Heart left ventricle (tissue), 13 donors: Measurements from ENCODE around the gene THOC5.
"Not testable (repeated sequence)": the region's sequence is repeated elsewhere in the genome, so short reads cannot be mapped to it uniquely, and the experiment has no call there.

ENCODE experiments used
- POLR2A ChIP-seq, 2 donors: fragments of 450-650 bp; IDR thresholded peaks; one replicate each; pipeline ENCODE4 v1.6.1; 2017; ENCODE audit warnings: antibody characterized with exemption in 2 of 2, mild to moderate bottlenecking in 2 of 2, moderate library complexity in 2 of 2
- TF ChIP-seq, protein P1 (sequence below), 12 donors: fragments of 200-600 bp; sonication (generic) in 4 of 12; IDR thresholded peaks; one replicate each; pipeline versions ENCODE4 v1.5.0 to v1.8.0; 2018 to 2022; ENCODE audit warnings: antibody characterized with exemption in 12 of 12, mild to moderate bottlenecking in 5 of 12
- donor health status: ischemic (EF 13 %, LVEDD 7.1; RV severe dilation, severe dysfunction).
- donor health status: DM: no; HTN: yes; CAD: no.
- donor health status: DM: no; HTN: no; CAD: no.
- donor health status: ischemic (EF 25% LVEDD 6.9; RV normal size, moderate dysfunction).
- donor health status: ischemic (EF 25% LVEDD 5.7; RV mildly dilated, moderate dysfunction).
- donor health status: ischemic (EF 35%, LVEDD 5.7; RV mildly dilated, moderate dysfunction).
- donor health status: nonischemic (EF 11% LVEDD 7.7; RV severe dilation, severe dysfunction).
- donor health status: DM: yes; HTN: yes; CAD: no.
- donor health status: PGD.
- donor health status: ischemic (EF 29% LVEDD 5.4; RV normal size, mild dysfunction).
- donor health status: nonischemic (EF 23%, LVEDD 6.1; RV moderate dilation, normal function).

DNA sequence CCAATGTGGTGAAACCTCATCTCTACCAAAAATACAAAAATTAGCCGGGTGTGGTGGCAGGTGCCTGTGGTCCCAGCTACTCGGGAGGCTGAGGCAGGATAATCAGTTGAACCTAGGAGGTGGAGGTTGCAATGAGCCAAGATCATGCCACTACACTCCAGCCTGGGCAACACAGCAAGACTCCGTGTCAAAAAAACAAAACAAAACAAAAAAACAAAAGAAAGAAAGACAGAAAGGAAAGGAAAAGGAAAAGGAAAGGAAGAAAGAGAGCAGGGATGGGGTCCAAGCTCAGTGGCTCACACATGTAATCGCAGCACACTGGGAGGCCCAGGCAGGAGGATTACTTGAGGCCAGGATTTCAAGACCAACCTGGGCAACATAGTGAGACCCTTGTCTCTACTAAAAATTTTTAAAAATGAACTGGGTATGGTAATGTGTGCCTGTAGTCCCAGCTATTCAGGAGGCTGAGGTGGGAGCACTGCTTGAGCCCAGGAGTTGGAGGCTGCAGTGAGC lies 32.7 kb upstream of the THOC5 start:
- TF ChIP-seq, protein P1, sequence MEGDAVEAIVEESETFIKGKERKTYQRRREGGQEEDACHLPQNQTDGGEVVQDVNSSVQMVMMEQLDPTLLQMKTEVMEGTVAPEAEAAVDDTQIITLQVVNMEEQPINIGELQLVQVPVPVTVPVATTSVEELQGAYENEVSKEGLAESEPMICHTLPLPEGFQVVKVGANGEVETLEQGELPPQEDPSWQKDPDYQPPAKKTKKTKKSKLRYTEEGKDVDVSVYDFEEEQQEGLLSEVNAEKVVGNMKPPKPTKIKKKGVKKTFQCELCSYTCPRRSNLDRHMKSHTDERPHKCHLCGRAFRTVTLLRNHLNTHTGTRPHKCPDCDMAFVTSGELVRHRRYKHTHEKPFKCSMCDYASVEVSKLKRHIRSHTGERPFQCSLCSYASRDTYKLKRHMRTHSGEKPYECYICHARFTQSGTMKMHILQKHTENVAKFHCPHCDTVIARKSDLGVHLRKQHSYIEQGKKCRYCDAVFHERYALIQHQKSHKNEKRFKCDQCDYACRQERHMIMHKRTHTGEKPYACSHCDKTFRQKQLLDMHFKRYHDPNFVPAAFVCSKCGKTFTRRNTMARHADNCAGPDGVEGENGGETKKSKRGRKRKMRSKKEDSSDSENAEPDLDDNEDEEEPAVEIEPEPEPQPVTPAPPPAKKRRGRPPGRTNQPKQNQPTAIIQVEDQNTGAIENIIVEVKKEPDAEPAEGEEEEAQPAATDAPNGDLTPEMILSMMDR (IDR thresholded peaks at IDR 0.05) = not testable (repeated sequence)
- not testable (repeated sequence) for TF ChIP-seq POLR2A (IDR thresholded peaks at IDR 0.05)
